HEK293T (cell line): Measurements from ENCODE around the gene TUB.

ENCODE experiments used
- ARNT ChIP-seq: fragments of 450-650 bp; IDR thresholded peaks from 2 replicates; pipeline ENCODE4 v1.6.1; 2017; ENCODE audit warnings: mild to moderate bottlenecking
- BHLHE40 ChIP-seq: fragments of 450-650 bp; IDR thresholded peaks from 2 replicates; pipeline ENCODE4 v1.6.1; 2016; ENCODE audit warnings: mild to moderate bottlenecking, moderate library complexity, borderline replicate concordance
- CTBP1 ChIP-seq: fragments of 450-650 bp; IDR thresholded peaks from 2 replicates; pipeline ENCODE4 v1.6.1; 2016; ENCODE audit warnings: borderline replicate concordance
- ELF4 ChIP-seq: fragments of 450-650 bp; IDR thresholded peaks from 2 replicates; pipeline ENCODE4 v1.6.1; 2017; ENCODE audit warnings: antibody characterized with exemption
- FOXA1 ChIP-seq: fragments of 450-650 bp; IDR thresholded peaks from 2 replicates; pipeline ENCODE4 v1.6.1; 2016; ENCODE audit warnings: mild to moderate bottlenecking
- FOXK2 ChIP-seq: fragments of 450-650 bp; IDR thresholded peaks from 2 replicates; pipeline ENCODE4 v1.6.1; 2016; ENCODE audit warnings: mild to moderate bottlenecking
- FOXM1 ChIP-seq: fragments of 450-650 bp; IDR thresholded peaks from 2 replicates; pipeline ENCODE4 v1.6.1; 2017; ENCODE audit warnings: mild to moderate bottlenecking, borderline replicate concordance
- HDGF ChIP-seq: fragments of 450-650 bp; IDR thresholded peaks from 2 replicates; pipeline ENCODE4 v1.6.1; 2017; ENCODE audit warnings: antibody characterized with exemption, borderline replicate concordance
- L3MBTL2 ChIP-seq: fragments of 450-650 bp; conservative IDR thresholded peaks from 2 replicates; pipeline ENCODE4 v1.6.1; 2016; ENCODE audit warnings: mild to moderate bottlenecking
- NFRKB ChIP-seq: fragments of 450-650 bp; IDR thresholded peaks from 2 replicates; pipeline ENCODE4 v1.6.1; 2016; ENCODE audit warnings: mild to moderate bottlenecking, moderate library complexity
- SP1 ChIP-seq: fragments of 450-650 bp; IDR thresholded peaks from 2 replicates; pipeline ENCODE4 v1.6.1; 2017
- SUZ12 ChIP-seq: fragments of 450-650 bp; IDR thresholded peaks from 2 replicates; pipeline ENCODE4 v1.6.1; 2016; ENCODE audit warnings: mild to moderate bottlenecking
- TARDBP ChIP-seq: fragments of 450-650 bp; IDR thresholded peaks from 2 replicates; pipeline ENCODE4 v1.6.1; 2016

GRCh38 chr11:8099291-8099899 lies 18.4 kb downstream of the TUB start:
- TF ChIP-seq L3MBTL2 (no peak), SP1 (no peak), CTBP1 (no peak), SUZ12 (no peak), FOXM1 (no peak), FOXK2 (no peak), BHLHE40 (no peak), HDGF (no peak), NFRKB (no peak), TARDBP (no peak), ELF4 (no peak), FOXA1 (no peak), ARNT (no peak)
